Neural progenitor cell (in vitro differentiated cells): ENCODE measurements around the gene ADAMTS3.

Experiments used
- CTCF ChIP-seq: fragments of 200-600 bp; sonication (generic); IDR thresholded peaks from 2 replicates; pipeline ENCODE4 v1.5.1; 2017; ENCODE audit warnings: antibody characterized with exemption, mild to moderate bottlenecking
- EZH2 ChIP-seq: fragments of 200-600 bp; sonication (generic); IDR thresholded peaks from 2 replicates; pipeline ENCODE4 v1.6.1; 2017; ENCODE audit warnings: antibody characterized with exemption, mild to moderate bottlenecking, moderate library complexity
- EZH2phosphoT487 ChIP-seq: fragments of 200-600 bp; sonication (generic); IDR thresholded peaks from 2 replicates; pipeline ENCODE4 v1.6.1; 2017; ENCODE audit warnings: antibody characterized with exemption

- TF ChIP-seq EZH2 (no peak), CTCF (no peak), EZH2phosphoT487 (no peak)
These were observed 120.8 kb downstream of the ADAMTS3 start for GRCh38 chr4:72448231-72448630.
